Activated CD4-positive, alpha-beta memory T cell treated with anti-CD3 and anti-CD28 coated beads for 36 hours (primary cell): ENCODE measurements around the gene FABP3. TPM values are rescaled to one million over a fixed set of nuclear protein-coding genes. Genes with fewer than 3 reads are reported as not detected.

ENCODE experiments used
- CTCF ChIA-PET: fragments of 350-600 bp; sonication (Branson Sonifier 250); formaldehyde crosslinking; loops from one replicate; lab custom pipeline; 2021; ENCODE audit warnings: antibody characterized with exemption, inconsistent platforms; lab: Charles Lee
- POLR2A ChIA-PET: fragments of 350-600 bp; sonication (Branson Sonifier 250); formaldehyde crosslinking; loops from one replicate; lab custom pipeline; 2021; ENCODE audit warnings: antibody characterized with exemption; lab: Charles Lee
- DNase-seq: peaks from one replicate; pipeline ENCODE4 v3.0.0-alpha.2; 2020
- H3K27ac Mint-ChIP-seq: one replicate; pipeline ENCODE4 v1.8.0; 2021; ENCODE audit warnings: mixed read lengths
- H3K27me3 Mint-ChIP-seq: one replicate; pipeline ENCODE4 v1.8.0; 2021; ENCODE audit warnings: mixed read lengths
- H3K36me3 Mint-ChIP-seq: one replicate; pipeline ENCODE4 v1.8.0; 2021; ENCODE audit warnings: mixed read lengths
- H3K4me1 Mint-ChIP-seq: one replicate; pipeline ENCODE4 v1.8.0; 2021; ENCODE audit warnings: low read depth, mixed read lengths
- H3K4me3 Mint-ChIP-seq: one replicate; pipeline ENCODE4 v1.8.0; 2021; ENCODE audit warnings: mild to moderate bottlenecking, mixed read lengths
- H3K9me3 Mint-ChIP-seq: one replicate; pipeline ENCODE4 v1.8.0; 2021; ENCODE audit warnings: mixed read lengths
- intact Hi-C: fragments of 100-400 bp; cut with micrococcal nuclease; formaldehyde crosslinking; loops from one replicate; pipeline ENCODE4 v1.15.1; 2023
- total RNA-seq, 2 experiments: library from RNA; stranded (reverse); gene quantifications; one replicate each; pipeline ENCODE4 v1.2.3, GENCODE V29; 2021

Gene FABP3
- total RNA-seq, 2 experiments from 2014 or later = not detected

GRCh38 chr1:31366796-31367195 is 6.1 kb downstream of the FABP3 start:
- no peaks in the 10 kb centered on the region for H3K9me3 Mint-ChIP-seq
- H3K27me3 Mint-ChIP-seq = no peaks in the 10 kb centered on the region
- H3K4me3 Mint-ChIP-seq = no peak overlapping the region
- ChIA-PET POLR2A (no interaction called here), CTCF (no interaction called here)
- intact Hi-C loops = no loop called here
- H3K4me1 Mint-ChIP-seq = no peaks in the 10 kb centered on the region
- DNase-seq = no peak
- H3K36me3 Mint-ChIP-seq = peaks cover 13% of the 10 kb centered on the region
- H3K27ac Mint-ChIP-seq = no peak overlapping the region

- POLR2A ChIA-PET = no interaction called here
- no peaks in the 10 kb centered on the region for H3K27me3 Mint-ChIP-seq
- intact Hi-C loops = no loop called here
- DNase-seq = no peak
- CTCF ChIA-PET = interaction anchor here (0.6 kb wide), 1 partner anchor 181 kb away, joined by 3 read pairs; no protein-coding TSS in a partner anchor
- no peak overlapping the region for H3K27ac Mint-ChIP-seq
- no peak overlapping the region for H3K4me3 Mint-ChIP-seq
- peaks cover 15% of the 10 kb centered on the region for H3K36me3 Mint-ChIP-seq
- H3K9me3 Mint-ChIP-seq = no peaks in the 10 kb centered on the region
- no peaks in the 10 kb centered on the region for H3K4me1 Mint-ChIP-seq
Measured at GRCh38 chr1:31364561-31365250, 8.2 kb downstream of the FABP3 start.

GRCh38 chr1:31362032-31362431 is 10.8 kb downstream of the FABP3 start:
- Mint-ChIP-seq H3K4me1 (no peaks in the 10 kb centered on the region), H3K27ac (no peak overlapping the region), H3K9me3 (no peaks in the 10 kb centered on the region), H3K4me3 (no peak overlapping the region), H3K27me3 (no peaks in the 10 kb centered on the region), H3K36me3 (peaks cover 17% of the 10 kb centered on the region)
- POLR2A ChIA-PET = interaction anchor here (1.8 kb wide), 1 partner anchor 12 kb away, joined by 5 read pairs; the partner anchor contains the start of gene FABP3
- intact Hi-C loops = no loop called here
- CTCF ChIA-PET = interaction anchor here (1.2 kb wide), 1 partner anchor 60 kb away, joined by 3 read pairs; no protein-coding TSS in a partner anchor
- no peak for DNase-seq

GRCh38 chr1:31361607-31362006 is 11.3 kb downstream of the FABP3 start:
- Mint-ChIP-seq H3K27me3 (no peaks in the 10 kb centered on the region), H3K4me1 (no peaks in the 10 kb centered on the region), H3K27ac (no peak overlapping the region), H3K36me3 (peaks cover 17% of the 10 kb centered on the region), H3K9me3 (no peaks in the 10 kb centered on the region), H3K4me3 (no peak overlapping the region)
- ChIA-PET CTCF (interaction anchor here (1.2 kb wide), 1 partner anchor 60 kb away, joined by 3 read pairs; no protein-coding TSS in a partner anchor), POLR2A (no interaction called here)
- DNase-seq = no peak
- intact Hi-C loops = no loop called here

GRCh38 chr1:31356427-31356826 is 16.4 kb downstream of the FABP3 start:
- intact Hi-C loops = no loop called here
- H3K36me3 Mint-ChIP-seq = peaks cover 9% of the 10 kb centered on the region
- H3K27ac Mint-ChIP-seq = no peak overlapping the region
- H3K27me3 Mint-ChIP-seq = no peaks in the 10 kb centered on the region
- no peak for DNase-seq
- POLR2A ChIA-PET = no interaction called here
- CTCF ChIA-PET = no interaction called here
- H3K4me1 Mint-ChIP-seq = no peaks in the 10 kb centered on the region
- H3K9me3 Mint-ChIP-seq = no peaks in the 10 kb centered on the region
- no peak overlapping the region for H3K4me3 Mint-ChIP-seq

GRCh38 chr1:31354283-31354682 is 18.6 kb downstream of the FABP3 start:
- DNase-seq = no peak
- Mint-ChIP-seq H3K4me3 (no peak overlapping the region), H3K27me3 (no peaks in the 10 kb centered on the region), H3K27ac (no peak overlapping the region), H3K9me3 (no peaks in the 10 kb centered on the region), H3K36me3 (peaks cover 14% of the 10 kb centered on the region), H3K4me1 (no peaks in the 10 kb centered on the region)
- ChIA-PET POLR2A (no interaction called here), CTCF (no interaction called here)
- intact Hi-C loops = no loop called here

- Mint-ChIP-seq H3K27ac (no peak overlapping the region), H3K4me1 (no peaks in the 10 kb centered on the region), H3K9me3 (no peaks in the 10 kb centered on the region), H3K4me3 (no peak overlapping the region), H3K27me3 (no peaks in the 10 kb centered on the region), H3K36me3 (peaks cover 15% of the 10 kb centered on the region)
- POLR2A ChIA-PET = no interaction called here
- CTCF ChIA-PET = interaction anchor here (0.9 to 1.1 kb wide), 2 partner anchors 13 to 186 kb away, joined by 3 read pairs; no protein-coding TSS in a partner anchor
- no peak for DNase-seq
- intact Hi-C loops = no loop called here
Measured at GRCh38 chr1:31348449-31348848, 24.4 kb downstream of the FABP3 start.

- intact Hi-C loops = no loop called here
- Mint-ChIP-seq H3K4me1 (no peaks in the 10 kb centered on the region), H3K9me3 (no peaks in the 10 kb centered on the region), H3K4me3 (no peak overlapping the region), H3K27me3 (no peaks in the 10 kb centered on the region), H3K27ac (no peak overlapping the region), H3K36me3 (peaks cover 15% of the 10 kb centered on the region)
- no peak for DNase-seq
- POLR2A ChIA-PET = no interaction called here
- CTCF ChIA-PET = no interaction called here
Measured at GRCh38 chr1:31346785-31347184, 26.1 kb downstream of the FABP3 start.

GRCh38 chr1:31345635-31346034 is 27.2 kb downstream of the FABP3 start:
- CTCF ChIA-PET = no interaction called here
- no peaks in the 10 kb centered on the region for H3K27me3 Mint-ChIP-seq
- H3K36me3 Mint-ChIP-seq = peaks cover 13% of the 10 kb centered on the region
- no peaks in the 10 kb centered on the region for H3K4me1 Mint-ChIP-seq
- intact Hi-C loops = no loop called here
- POLR2A ChIA-PET = no interaction called here
- no peak for DNase-seq
- no peak overlapping the region for H3K27ac Mint-ChIP-seq
- no peaks in the 10 kb centered on the region for H3K9me3 Mint-ChIP-seq
- no peak overlapping the region for H3K4me3 Mint-ChIP-seq

GRCh38 chr1:31344503-31344902 is 28.4 kb downstream of the FABP3 start:
- POLR2A ChIA-PET = interaction anchor here (0.5 kb wide), 1 partner anchor 18 kb away, joined by 5 read pairs; no protein-coding TSS in a partner anchor
- no peaks in the 10 kb centered on the region for H3K4me1 Mint-ChIP-seq
- no peaks in the 10 kb centered on the region for H3K27me3 Mint-ChIP-seq
- peaks cover 11% of the 10 kb centered on the region for H3K36me3 Mint-ChIP-seq
- no peak overlapping the region for H3K27ac Mint-ChIP-seq
- no peaks in the 10 kb centered on the region for H3K9me3 Mint-ChIP-seq
- CTCF ChIA-PET = no interaction called here
- no peak overlapping the region for H3K4me3 Mint-ChIP-seq
- intact Hi-C loops = no loop called here
- no peak for DNase-seq

GRCh38 chr1:31336687-31337467 is 36.0 kb downstream of the FABP3 start:
- DNase-seq = no peak
- no peaks in the 10 kb centered on the region for H3K27me3 Mint-ChIP-seq
- no peaks in the 10 kb centered on the region for H3K4me1 Mint-ChIP-seq
- POLR2A ChIA-PET = no interaction called here
- H3K36me3 Mint-ChIP-seq = peaks cover 5% of the 10 kb centered on the region
- H3K27ac Mint-ChIP-seq = no peak overlapping the region
- H3K4me3 Mint-ChIP-seq = no peak overlapping the region
- H3K9me3 Mint-ChIP-seq = no peaks in the 10 kb centered on the region
- intact Hi-C loops = no loop called here
- CTCF ChIA-PET = interaction anchor here (0.6 to 1.0 kb wide), 3 partner anchors 125 to 175 kb away, joined by 3 read pairs; no protein-coding TSS in a partner anchor

- H3K9me3 Mint-ChIP-seq = no peaks in the 10 kb centered on the region
- POLR2A ChIA-PET = no interaction called here
- no peaks in the 10 kb centered on the region for H3K27me3 Mint-ChIP-seq
- no peak for DNase-seq
- CTCF ChIA-PET = interaction anchor here (1.0 kb wide), 1 partner anchor 13 kb away, joined by 3 read pairs; no protein-coding TSS in a partner anchor
- intact Hi-C loops = no loop called here
- no peaks in the 10 kb centered on the region for H3K4me1 Mint-ChIP-seq
- no peak overlapping the region for H3K27ac Mint-ChIP-seq
- peaks cover 6% of the 10 kb centered on the region for H3K36me3 Mint-ChIP-seq
- no peak overlapping the region for H3K4me3 Mint-ChIP-seq
Measured at GRCh38 chr1:31335007-31335406, 37.9 kb downstream of the FABP3 start.
